IPS DF 4.7 (cell line): Measurements from ENCODE around the gene TMEM225B.
"Not testable (repeated sequence)": the region's sequence is repeated elsewhere in the genome, so short reads cannot be mapped to it uniquely, and the experiment has no call there.

ENCODE experiments used
- DNase-seq: peaks from one replicate; pipeline ENCODE4 v3.0.0-alpha.2; 2013; ENCODE audit warnings: low spot score; ENCODE audit errors: extremely low read depth

TMEM225B gene

GRCh38 chr7:99653754-99654153, 55.7 kb downstream of the TMEM225B start:
- no peak for DNase-seq

GRCh38 chr7:99654626-99655025, 56.6 kb downstream of the TMEM225B start:
- DNase-seq, result not testable (repeated sequence)

- not testable (repeated sequence) for DNase-seq
These were observed 59.8 kb downstream of the TMEM225B start for GRCh38 chr7:99657879-99658278.
